Measurements from ENCODE around the gene DGLUCY.

Gene DGLUCY

DNA sequence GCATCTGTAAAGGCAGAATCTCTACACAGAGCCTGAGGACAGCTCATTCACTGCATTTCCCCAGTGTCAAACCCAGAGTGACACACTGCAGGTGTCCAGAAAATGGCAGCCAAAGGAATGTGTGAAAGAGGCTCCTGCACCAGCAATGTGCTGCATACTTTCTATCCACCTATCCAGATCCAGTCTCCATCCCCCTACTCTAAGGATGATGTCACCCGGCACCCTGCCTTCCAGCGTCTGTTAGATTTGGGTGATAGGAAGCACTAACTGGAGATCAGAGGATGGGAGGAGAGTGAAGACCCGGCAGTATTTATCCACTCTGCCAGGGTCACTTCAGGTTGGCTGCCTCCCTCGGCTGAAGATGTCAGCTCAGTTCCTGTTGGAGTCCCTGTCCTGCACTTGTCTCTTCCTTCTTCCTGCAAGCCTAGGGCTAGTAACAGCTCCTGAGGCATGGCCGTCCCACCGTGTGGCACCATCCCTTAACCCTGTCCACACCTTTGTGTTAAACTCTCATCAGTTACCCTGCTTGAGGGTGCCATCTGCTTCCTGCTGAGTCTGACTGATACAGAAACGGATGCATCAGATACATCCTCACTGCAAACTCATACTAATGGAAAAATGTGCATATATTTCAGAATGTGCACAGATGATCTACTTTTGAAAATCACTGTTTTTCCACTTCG is 143.6 kb downstream of the DGLUCY start (continued):
- TF ChIP-seq ZNF704 (tag by site-specific recombination; IDR thresholded peaks at IDR 0.05) = no peak
- TF ChIP-seq ZEB2 (tag by site-specific recombination; IDR thresholded peaks at IDR 0.05) = 0 out of 2 replicates have a peak, but pooled peaks have one; percentile 17
- TF ChIP-seq ZNF629 (tag by site-specific recombination; IDR thresholded peaks at IDR 0.05) = 0 out of 2 replicates have a peak, but pooled peaks have one; percentile 45
- TF ChIP-seq ZNF169 (tag by site-specific recombination; IDR thresholded peaks at IDR 0.05) = no peak
- TF ChIP-seq, protein P1, sequence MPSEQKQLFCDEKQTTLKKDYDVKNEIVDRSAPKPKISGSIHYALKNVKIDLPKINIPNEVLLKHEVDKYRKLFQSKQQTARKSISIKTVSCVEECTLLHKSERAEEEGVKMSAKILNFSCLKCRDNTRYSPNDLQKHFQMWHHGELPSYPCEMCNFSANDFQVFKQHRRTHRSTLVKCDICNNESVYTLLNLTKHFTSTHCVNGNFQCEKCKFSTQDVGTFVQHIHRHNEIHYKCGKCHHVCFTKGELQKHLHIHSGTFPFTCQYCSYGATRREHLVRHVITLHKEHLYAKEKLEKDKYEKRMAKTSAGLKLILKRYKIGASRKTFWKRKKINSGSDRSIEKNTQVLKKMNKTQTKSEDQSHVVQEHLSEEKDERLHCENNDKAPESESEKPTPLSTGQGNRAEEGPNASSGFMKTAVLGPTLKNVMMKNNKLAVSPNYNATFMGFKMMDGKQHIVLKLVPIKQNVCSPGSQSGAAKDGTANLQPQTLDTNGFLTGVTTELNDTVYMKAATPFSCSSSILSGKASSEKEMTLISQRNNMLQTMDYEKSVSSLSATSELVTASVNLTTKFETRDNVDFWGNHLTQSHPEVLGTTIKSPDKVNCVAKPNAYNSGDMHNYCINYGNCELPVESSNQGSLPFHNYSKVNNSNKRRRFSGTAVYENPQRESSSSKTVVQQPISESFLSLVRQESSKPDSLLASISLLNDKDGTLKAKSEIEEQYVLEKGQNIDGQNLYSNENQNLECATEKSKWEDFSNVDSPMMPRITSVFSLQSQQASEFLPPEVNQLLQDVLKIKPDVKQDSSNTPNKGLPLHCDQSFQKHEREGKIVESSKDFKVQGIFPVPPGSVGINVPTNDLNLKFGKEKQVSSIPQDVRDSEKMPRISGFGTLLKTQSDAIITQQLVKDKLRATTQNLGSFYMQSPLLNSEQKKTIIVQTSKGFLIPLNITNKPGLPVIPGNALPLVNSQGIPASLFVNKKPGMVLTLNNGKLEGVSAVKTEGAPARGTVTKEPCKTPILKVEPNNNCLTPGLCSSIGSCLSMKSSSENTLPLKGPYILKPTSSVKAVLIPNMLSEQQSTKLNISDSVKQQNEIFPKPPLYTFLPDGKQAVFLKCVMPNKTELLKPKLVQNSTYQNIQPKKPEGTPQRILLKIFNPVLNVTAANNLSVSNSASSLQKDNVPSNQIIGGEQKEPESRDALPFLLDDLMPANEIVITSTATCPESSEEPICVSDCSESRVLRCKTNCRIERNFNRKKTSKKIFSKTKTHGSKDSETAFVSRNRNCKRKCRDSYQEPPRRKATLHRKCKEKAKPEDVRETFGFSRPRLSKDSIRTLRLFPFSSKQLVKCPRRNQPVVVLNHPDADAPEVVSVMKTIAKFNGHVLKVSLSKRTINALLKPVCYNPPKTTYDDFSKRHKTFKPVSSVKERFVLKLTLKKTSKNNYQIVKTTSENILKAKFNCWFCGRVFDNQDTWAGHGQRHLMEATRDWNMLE (tag by site-specific recombination; conservative IDR thresholded peaks at IDR 0.05; ENCODE audit: low read depth) = 0 out of 2 replicates have a peak, but pooled peaks have one; percentile 22
- TF ChIP-seq PRDM4 (tag by site-specific recombination; IDR thresholded peaks at IDR 0.05) = no peak

- Histone ChIP-seq H3K36me3 (ENCODE audit: control insufficient read depth in 2 of 2, insufficient read depth in 1 of 2, low read length in 2 of 2) (no peaks in the 10 kb centered on the region), H3K4me1 (ENCODE audit: control insufficient read depth, insufficient read depth, low read length) (0 out of 2 replicates have a peak, but pooled peaks cover 8% of the 10 kb centered on the region), H3K4me3 (ENCODE audit: low read depth, low read length) (no peak overlapping the region), H3K27ac (ENCODE audit: extremely low read depth, low read depth, low read length) (no peak overlapping the region), H3K9me3 (ENCODE audit: control insufficient read depth, insufficient read depth, low read depth, low read length) (no peaks in the 10 kb centered on the region)
- POLR2A ChIA-PET = no interaction called here
- no peak for TF ChIP-seq ZNF175 (tag by site-specific recombination; IDR thresholded peaks at IDR 0.05)
- CTCF ChIA-PET = interaction anchor here (2.1 to 3.0 kb wide), 2 partner anchors 28 to 81 kb away, joined by 5 to 10 read pairs; no protein-coding TSS in a partner anchor
These were observed 144.2 kb downstream of the DGLUCY start for GRCh38 chr14:91258011-91258618.

DNA sequence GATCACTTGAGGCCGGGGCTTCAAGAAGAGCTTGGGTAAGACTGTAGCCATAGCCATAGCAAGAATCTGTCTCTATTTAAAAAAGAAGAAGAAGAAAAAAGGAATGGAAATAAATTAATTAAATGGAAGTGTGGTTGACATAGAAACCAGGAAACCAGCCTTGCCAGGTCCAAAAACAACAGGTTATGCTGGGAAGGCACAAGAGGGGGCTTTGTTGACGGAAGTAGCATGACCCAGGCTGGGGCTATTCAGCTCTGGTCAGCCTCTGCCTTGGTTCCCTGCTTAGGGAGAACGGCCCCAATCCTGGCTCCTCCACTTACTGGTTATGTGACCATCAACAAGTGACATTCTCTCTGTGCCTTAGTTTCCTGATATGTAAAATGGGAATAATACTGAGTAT is 145.0 kb downstream of the DGLUCY start:
- Histone ChIP-seq H3K4me3 (ENCODE audit: low read depth, low read length) (no peak overlapping the region), H3K36me3 (ENCODE audit: control insufficient read depth in 2 of 2, insufficient read depth in 1 of 2, low read length in 2 of 2) (no peaks in the 10 kb centered on the region), H3K9me3 (ENCODE audit: control insufficient read depth, insufficient read depth, low read depth, low read length) (no peaks in the 10 kb centered on the region), H3K27ac (ENCODE audit: extremely low read depth, low read depth, low read length) (no peak overlapping the region), H3K4me1 (ENCODE audit: control insufficient read depth, insufficient read depth, low read length) (0 out of 2 replicates have a peak, but pooled peaks cover 8% of the 10 kb centered on the region)
- ChIA-PET POLR2A (no interaction called here), CTCF (interaction anchor here (2.1 to 3.0 kb wide), 2 partner anchors 27 to 82 kb away, joined by 5 to 10 read pairs; no protein-coding TSS in a partner anchor)
- TF ChIP-seq OVOL3 (tag by site-specific recombination; IDR thresholded peaks at IDR 0.05) (no peak), ZNF404 (tag by site-specific recombination; IDR thresholded peaks at IDR 0.05) (no peak), ZNF768 (tag by site-specific recombination; IDR thresholded peaks at IDR 0.05) (no peak), ZNF530 (tag by site-specific recombination; IDR thresholded peaks at IDR 0.05; ENCODE audit: low read depth) (no peak), ZEB2 (tag by site-specific recombination; IDR thresholded peaks at IDR 0.05) (no peak), ZNF449 (tag by site-specific recombination; IDR thresholded peaks at IDR 0.05) (no peak), KLF7 (tag by site-specific recombination; IDR thresholded peaks at IDR 0.05; ENCODE audit: borderline replicate concordance) (no peak), ZNF114 (tag by site-specific recombination; IDR thresholded peaks at IDR 0.05) (no peak)
- TF ChIP-seq, protein P2, sequence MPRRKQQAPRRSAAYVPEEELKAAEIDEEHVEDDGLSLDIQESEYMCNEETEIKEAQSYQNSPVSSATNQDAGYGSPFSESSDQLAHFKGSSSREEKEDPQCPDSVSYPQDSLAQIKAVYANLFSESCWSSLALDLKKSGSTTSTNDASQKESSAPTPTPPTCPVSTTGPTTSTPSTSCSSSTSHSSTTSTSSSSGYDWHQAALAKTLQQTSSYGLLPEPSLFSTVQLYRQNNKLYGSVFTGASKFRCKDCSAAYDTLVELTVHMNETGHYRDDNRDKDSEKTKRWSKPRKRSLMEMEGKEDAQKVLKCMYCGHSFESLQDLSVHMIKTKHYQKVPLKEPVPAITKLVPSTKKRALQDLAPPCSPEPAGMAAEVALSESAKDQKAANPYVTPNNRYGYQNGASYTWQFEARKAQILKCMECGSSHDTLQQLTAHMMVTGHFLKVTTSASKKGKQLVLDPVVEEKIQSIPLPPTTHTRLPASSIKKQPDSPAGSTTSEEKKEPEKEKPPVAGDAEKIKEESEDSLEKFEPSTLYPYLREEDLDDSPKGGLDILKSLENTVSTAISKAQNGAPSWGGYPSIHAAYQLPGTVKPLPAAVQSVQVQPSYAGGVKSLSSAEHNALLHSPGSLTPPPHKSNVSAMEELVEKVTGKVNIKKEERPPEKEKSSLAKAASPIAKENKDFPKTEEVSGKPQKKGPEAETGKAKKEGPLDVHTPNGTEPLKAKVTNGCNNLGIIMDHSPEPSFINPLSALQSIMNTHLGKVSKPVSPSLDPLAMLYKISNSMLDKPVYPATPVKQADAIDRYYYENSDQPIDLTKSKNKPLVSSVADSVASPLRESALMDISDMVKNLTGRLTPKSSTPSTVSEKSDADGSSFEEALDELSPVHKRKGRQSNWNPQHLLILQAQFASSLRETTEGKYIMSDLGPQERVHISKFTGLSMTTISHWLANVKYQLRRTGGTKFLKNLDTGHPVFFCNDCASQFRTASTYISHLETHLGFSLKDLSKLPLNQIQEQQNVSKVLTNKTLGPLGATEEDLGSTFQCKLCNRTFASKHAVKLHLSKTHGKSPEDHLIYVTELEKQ (tag by site-specific recombination; IDR thresholded peaks at IDR 0.05; ENCODE audit: borderline replicate concordance) = no peak
